Activated naive CD8-positive, alpha-beta T cell treated with anti-CD3 and anti-CD28 coated beads, Interleukin-2, amount 10 ng/mL, durations not matched to agents 7 days and 5 days (primary cell): ENCODE results near the gene MPPED2. TPM values are rescaled to one million over a fixed set of nuclear protein-coding genes. Genes with fewer than 3 reads are reported as not detected.

ENCODE experiments used
- ATAC-seq: fragments of 150-1000 bp; cut with Tn5 transposase; one replicate; pipeline ENCODE4 v1.10.0; 2021; ENCODE audit warnings: low read depth, moderate library complexity
- POLR2A ChIA-PET: fragments of 350-600 bp; sonication (Branson Sonifier 250); formaldehyde crosslinking; loops from one replicate; lab custom pipeline; 2021; ENCODE audit warnings: antibody characterized with exemption; lab: Charles Lee
- DNase-seq: peaks from one replicate; pipeline ENCODE4 v3.0.0; 2021
- H3K27ac Mint-ChIP-seq: one replicate; pipeline ENCODE4 v1.8.0; 2022; ENCODE audit warnings: mild to moderate bottlenecking, mixed read lengths
- H3K27me3 Mint-ChIP-seq: one replicate; pipeline ENCODE4 v1.8.0; 2022; ENCODE audit warnings: mild to moderate bottlenecking, moderate library complexity, mixed read lengths
- H3K36me3 Mint-ChIP-seq: one replicate; pipeline ENCODE4 v1.8.0; 2021; ENCODE audit warnings: mild to moderate bottlenecking, mixed read lengths
- H3K4me1 Mint-ChIP-seq: one replicate; pipeline ENCODE4 v1.8.0; 2021; ENCODE audit warnings: mixed read lengths
- H3K4me3 Mint-ChIP-seq: one replicate; pipeline ENCODE4 v1.8.0; 2022; ENCODE audit warnings: mild to moderate bottlenecking, moderate library complexity, mixed read lengths
- H3K9me3 Mint-ChIP-seq: one replicate; pipeline ENCODE4 v1.8.0; 2021; ENCODE audit warnings: mixed read lengths
- total RNA-seq, 2 experiments: library from RNA; stranded (reverse); gene quantifications; one replicate each; pipeline ENCODE4 v1.2.3, GENCODE V29; 2021

MPPED2 gene
- not detected for total RNA-seq

- Mint-ChIP-seq H3K9me3 (no peaks in the 10 kb centered on the region), H3K4me3 (peak within 1 kb of the TSS; percentile 72), H3K27me3 (peaks cover 66% of the 10 kb centered on the region), H3K36me3 (no peaks in the 10 kb centered on the region), H3K27ac (peak within 1 kb of the TSS; percentile 55), H3K4me1 (peaks cover 4% of the 10 kb centered on the region)
- POLR2A ChIA-PET = no interaction called here
- DNase-seq = peak; percentile 65
- ATAC-seq = peak; percentile 91
Measured at GRCh38 chr11:30586251-30587144, at the start of gene MPPED2. TSS of gene MPPED2 (minus strand) at chr11:30586353. CDS start at chr11:30580373, 5,980 bp downstream.

GRCh38 chr11:30635401-30635989 is 49.3 kb upstream of the MPPED2 start:
- H3K9me3 Mint-ChIP-seq = no peaks in the 10 kb centered on the region
- no peak for ATAC-seq
- POLR2A ChIA-PET = no interaction called here
- no peak for DNase-seq
- H3K36me3 Mint-ChIP-seq = no peaks in the 10 kb centered on the region
- no peak overlapping the region for H3K27ac Mint-ChIP-seq
- H3K27me3 Mint-ChIP-seq = no peaks in the 10 kb centered on the region
- no peaks in the 10 kb centered on the region for H3K4me1 Mint-ChIP-seq
- no peak overlapping the region for H3K4me3 Mint-ChIP-seq

- Mint-ChIP-seq H3K27me3 (no peaks in the 10 kb centered on the region), H3K4me3 (no peak overlapping the region), H3K27ac (no peak overlapping the region), H3K9me3 (no peaks in the 10 kb centered on the region), H3K4me1 (no peaks in the 10 kb centered on the region), H3K36me3 (no peaks in the 10 kb centered on the region)
- no peak for DNase-seq
- POLR2A ChIA-PET = no interaction called here
- no peak for ATAC-seq
Measured at GRCh38 chr11:30631148-30631547, 45.0 kb upstream of the MPPED2 start.

GRCh38 chr11:30619767-30620166 is 33.6 kb upstream of the MPPED2 start:
- DNase-seq = no peak
- Mint-ChIP-seq H3K36me3 (no peaks in the 10 kb centered on the region), H3K4me1 (peaks cover 1% of the 10 kb centered on the region), H3K27ac (no peak overlapping the region), H3K9me3 (no peaks in the 10 kb centered on the region), H3K27me3 (no peaks in the 10 kb centered on the region), H3K4me3 (no peak overlapping the region)
- POLR2A ChIA-PET = no interaction called here
- no peak for ATAC-seq

GRCh38 chr11:30617762-30618161 is 31.6 kb upstream of the MPPED2 start:
- POLR2A ChIA-PET = no interaction called here
- Mint-ChIP-seq H3K4me1 (peaks cover 1% of the 10 kb centered on the region), H3K27ac (no peak overlapping the region), H3K36me3 (no peaks in the 10 kb centered on the region), H3K4me3 (no peak overlapping the region), H3K27me3 (peaks cover under 1% of the 10 kb centered on the region), H3K9me3 (no peaks in the 10 kb centered on the region)
- no peak for DNase-seq
- no peak for ATAC-seq

- ATAC-seq = no peak
- H3K27ac Mint-ChIP-seq = no peak overlapping the region
- H3K4me1 Mint-ChIP-seq = no peaks in the 10 kb centered on the region
- H3K27me3 Mint-ChIP-seq = peaks cover 3% of the 10 kb centered on the region
- no peaks in the 10 kb centered on the region for H3K36me3 Mint-ChIP-seq
- POLR2A ChIA-PET = no interaction called here
- no peak overlapping the region for H3K4me3 Mint-ChIP-seq
- no peak for DNase-seq
- H3K9me3 Mint-ChIP-seq = no peaks in the 10 kb centered on the region
Measured at GRCh38 chr11:30610628-30611027, 24.5 kb upstream of the MPPED2 start.

- H3K27ac Mint-ChIP-seq = no peak overlapping the region
Measured at GRCh38 chr11:30608534-30608933, 22.4 kb upstream of the MPPED2 start.

GRCh38 chr11:30605036-30605605 is 19.0 kb upstream of the MPPED2 start:
- peaks cover 2% of the 10 kb centered on the region for H3K27me3 Mint-ChIP-seq
- POLR2A ChIA-PET = no interaction called here

More at GRCh38 chr11:30608534-30608933, 22.4 kb upstream of the MPPED2 start:
- Mint-ChIP-seq H3K4me3 (no peak overlapping the region), H3K4me1 (no peaks in the 10 kb centered on the region), H3K36me3 (no peaks in the 10 kb centered on the region), H3K27me3 (peaks cover 3% of the 10 kb centered on the region), H3K9me3 (no peaks in the 10 kb centered on the region)
- DNase-seq (no peak), ATAC-seq (no peak)
- POLR2A ChIA-PET = no interaction called here

GRCh38 chr11:30603357-30603756 is 17.2 kb upstream of the MPPED2 start:
- DNase-seq (no peak), ATAC-seq (no peak)
- POLR2A ChIA-PET = no interaction called here
- peaks cover 2% of the 10 kb centered on the region for H3K27me3 Mint-ChIP-seq
- H3K4me1 Mint-ChIP-seq = no peaks in the 10 kb centered on the region
- no peaks in the 10 kb centered on the region for H3K36me3 Mint-ChIP-seq
- no peaks in the 10 kb centered on the region for H3K9me3 Mint-ChIP-seq
- no peak overlapping the region for H3K4me3 Mint-ChIP-seq
- no peak overlapping the region for H3K27ac Mint-ChIP-seq

More at GRCh38 chr11:30605036-30605605, 19.0 kb upstream of the MPPED2 start:
- Mint-ChIP-seq H3K4me3 (no peak overlapping the region), H3K4me1 (no peaks in the 10 kb centered on the region), H3K36me3 (no peaks in the 10 kb centered on the region), H3K27ac (no peak overlapping the region), H3K9me3 (no peaks in the 10 kb centered on the region)
- DNase-seq (no peak), ATAC-seq (no peak)

GRCh38 chr11:30596832-30597231 is 10.7 kb upstream of the MPPED2 start:
- no peak overlapping the region for H3K27ac Mint-ChIP-seq
- no peak overlapping the region for H3K4me3 Mint-ChIP-seq
- DNase-seq (no peak), ATAC-seq (no peak)
- no peaks in the 10 kb centered on the region for H3K4me1 Mint-ChIP-seq
- POLR2A ChIA-PET = no interaction called here
- H3K27me3 Mint-ChIP-seq = peaks cover 11% of the 10 kb centered on the region
- H3K36me3 Mint-ChIP-seq = no peaks in the 10 kb centered on the region
- H3K9me3 Mint-ChIP-seq = no peaks in the 10 kb centered on the region

- no peaks in the 10 kb centered on the region for H3K9me3 Mint-ChIP-seq
- DNase-seq = no peak
- no peak overlapping the region for H3K4me3 Mint-ChIP-seq
- POLR2A ChIA-PET = no interaction called here
- no peaks in the 10 kb centered on the region for H3K36me3 Mint-ChIP-seq
- H3K4me1 Mint-ChIP-seq = no peaks in the 10 kb centered on the region
- H3K27ac Mint-ChIP-seq = no peak overlapping the region
- peaks cover 16% of the 10 kb centered on the region for H3K27me3 Mint-ChIP-seq
- no peak for ATAC-seq
Measured at GRCh38 chr11:30595934-30596333, 9.8 kb upstream of the MPPED2 start.

- Mint-ChIP-seq H3K27ac (no peak overlapping the region), H3K4me3 (no peak overlapping the region), H3K36me3 (no peaks in the 10 kb centered on the region), H3K4me1 (no peaks in the 10 kb centered on the region), H3K9me3 (no peaks in the 10 kb centered on the region), H3K27me3 (peaks cover 19% of the 10 kb centered on the region)
- POLR2A ChIA-PET = no interaction called here
- DNase-seq (no peak), ATAC-seq (no peak)
Measured at GRCh38 chr11:30594646-30595411, 8.7 kb upstream of the MPPED2 start.

GRCh38 chr11:30587269-30587812 is 1.2 kb upstream of the MPPED2 start:
- Mint-ChIP-seq H3K4me3 (peak overlapping the region; percentile 72), H3K9me3 (no peaks in the 10 kb centered on the region), H3K4me1 (peaks cover 4% of the 10 kb centered on the region), H3K27ac (no peak overlapping the region), H3K36me3 (no peaks in the 10 kb centered on the region), H3K27me3 (peaks cover 60% of the 10 kb centered on the region)
- ATAC-seq = no peak
- POLR2A ChIA-PET = no interaction called here
- DNase-seq = no peak
